AG04449 (cell line): Measurements from ENCODE around the gene PDZD2.

ENCODE experiments used
- CTCF ChIA-PET: fragments of 350-600 bp; formaldehyde crosslinking; extraction: SDS; loops from one replicate; lab custom pipeline; 2021; ENCODE audit warnings: antibody characterized with exemption; lab: Yijun Ruan, JAX
- POLR2A ChIA-PET: fragments of 400-600, 350-600 bp; formaldehyde crosslinking; extraction: SDS; loops from one replicate; lab custom pipeline; 2020; ENCODE audit warnings: antibody characterized with exemption, inconsistent platforms; lab: Yijun Ruan, JAX
- DNase-seq: peaks from one replicate; pipeline ENCODE4 v3.0.0-alpha.2; 2010; ENCODE audit warnings: low read depth, low spot score
- H3K4me3 ChIP-seq: 2 replicates; pipeline ENCODE4 v1.5.1; 2011; ENCODE audit warnings: low read depth, mild to moderate bottlenecking, control low read depth, low read length
- CTCF ChIP-seq: IDR thresholded peaks from one replicate; pipeline ENCODE4 v1.5.1; 2011; ENCODE audit warnings: mild to moderate bottlenecking, moderate library complexity, low read length, control low read depth, inconsistent platforms; ENCODE audit not compliant: insufficient read depth; ENCODE audit errors: missing control alignments

Gene PDZD2

DNA sequence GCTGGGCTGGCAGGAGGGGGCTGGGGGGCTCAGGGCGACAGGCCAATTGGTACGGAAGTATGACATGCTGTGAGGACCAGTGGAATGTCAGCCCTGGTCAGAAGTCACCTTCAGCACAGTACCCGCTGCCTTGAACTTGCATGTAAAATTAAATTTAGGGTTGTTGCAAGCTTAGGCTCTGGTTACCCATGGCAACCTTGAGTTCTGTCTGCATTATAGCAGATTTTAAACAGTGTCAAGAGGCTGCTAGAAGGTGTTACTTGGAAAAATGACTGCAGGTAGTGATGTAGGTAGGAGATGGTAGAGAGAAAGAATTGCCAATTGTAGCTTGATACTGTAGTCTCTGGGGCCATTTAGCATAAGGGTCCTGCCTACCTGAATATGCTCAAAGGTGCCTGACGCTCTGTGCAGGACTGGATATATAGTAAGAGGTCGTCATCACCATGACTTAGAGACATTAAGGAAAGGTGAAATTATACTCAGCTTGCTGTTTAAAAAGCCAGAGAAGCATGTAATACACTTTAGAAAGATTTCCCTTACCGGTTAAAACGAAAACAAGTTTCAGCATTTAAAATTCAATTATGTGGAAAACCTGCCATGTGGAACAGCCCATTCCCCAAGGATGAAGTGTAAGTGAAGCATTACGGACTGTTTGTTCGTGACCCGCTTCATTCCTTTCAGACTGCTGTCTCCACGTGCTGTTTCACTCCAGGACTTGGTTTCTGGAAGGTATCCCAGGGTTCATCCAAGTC lies 169.0 kb downstream of the PDZD2 start:
- POLR2A ChIA-PET, result no interaction called here
- no peak for TF ChIP-seq CTCF
- no peak for DNase-seq
- CTCF ChIA-PET, result interaction anchor here (0.7 to 3.3 kb wide), 5 partner anchors 13 to 285 kb away, joined by 3 to 38 read pairs (median 9); no protein-coding TSS in a partner anchor
- H3K4me3 ChIP-seq, result no peak overlapping the region

DNA sequence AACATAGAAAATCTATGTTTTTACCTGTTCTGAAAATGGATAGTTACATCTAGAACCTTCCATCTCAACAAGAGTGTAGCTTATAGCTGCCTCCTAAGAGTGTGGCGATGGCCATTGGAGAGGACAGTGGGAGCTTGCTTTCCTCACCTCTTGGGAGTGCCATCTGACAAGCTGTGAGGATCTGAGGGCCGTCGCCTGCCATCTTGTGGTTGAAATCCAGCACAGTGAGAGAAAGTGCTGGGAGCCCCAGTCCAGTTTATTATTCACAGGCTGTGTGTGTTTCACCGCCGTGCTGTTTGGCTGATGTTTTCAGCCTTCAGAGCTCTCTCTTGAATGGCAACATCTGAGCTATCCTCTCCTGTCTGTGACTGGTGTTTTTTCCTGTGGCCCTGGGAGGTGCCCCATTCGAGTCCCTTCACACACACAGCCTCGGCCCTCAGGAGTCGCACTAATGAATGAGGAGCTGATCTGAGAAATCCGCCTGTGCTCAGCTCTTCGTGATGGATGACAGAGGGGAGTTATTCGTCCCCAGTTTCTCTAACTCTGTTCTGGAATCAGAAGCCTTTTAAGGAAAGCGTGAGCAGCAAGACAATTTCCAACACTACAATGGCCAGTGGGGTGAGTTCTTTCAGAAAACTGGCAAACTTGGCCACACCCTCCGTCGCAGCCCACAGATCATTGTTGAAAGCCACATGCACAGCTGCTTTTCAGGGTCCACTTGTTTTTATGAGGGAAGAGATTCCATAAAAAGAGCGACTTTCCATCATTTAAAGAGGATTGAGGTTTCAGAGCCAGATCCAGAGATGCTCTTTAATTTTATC lies 170.3 kb downstream of the PDZD2 start:
- H3K4me3 ChIP-seq, result no peak overlapping the region
- ChIA-PET POLR2A (no interaction called here), CTCF (interaction anchor here (0.8 to 3.3 kb wide), 27 partner anchors 9 to 284 kb away, joined by 3 to 38 read pairs (median 5); no protein-coding TSS in a partner anchor)
- peak; percentile 5 for DNase-seq
- peak; percentile 77 for TF ChIP-seq CTCF

DNA sequence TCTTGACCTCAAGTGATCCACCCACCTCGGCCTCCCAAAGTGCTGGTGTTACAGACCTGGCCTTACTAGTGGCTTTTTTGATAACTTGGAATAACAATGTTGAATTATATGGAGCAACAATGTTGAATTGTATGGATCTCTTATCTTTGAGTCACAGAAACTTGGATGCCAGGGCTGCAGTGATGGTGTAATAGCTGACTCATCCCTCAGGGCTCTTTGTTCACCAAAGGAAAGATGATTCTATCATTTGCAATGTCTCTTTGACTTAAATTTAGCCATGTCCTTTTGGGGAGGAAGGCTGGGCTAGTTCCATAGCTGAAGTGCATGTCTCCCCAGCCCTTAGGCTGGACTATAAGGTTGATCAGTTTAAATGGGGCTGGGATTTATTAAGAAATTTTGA lies 172.3 kb downstream of the PDZD2 start:
- DNase-seq, result peak; percentile 59
- TF ChIP-seq CTCF, result no peak
- no peak overlapping the region for H3K4me3 ChIP-seq
- CTCF ChIA-PET, result interaction anchor here (0.8 to 2.0 kb wide), 4 partner anchors 13 to 266 kb away, joined by 3 to 13 read pairs (median 6); no protein-coding TSS in a partner anchor
- POLR2A ChIA-PET, result interaction anchor here (0.6 kb wide), 1 partner anchor 274 kb away, joined by 3 read pairs; no protein-coding TSS in a partner anchor

DNA sequence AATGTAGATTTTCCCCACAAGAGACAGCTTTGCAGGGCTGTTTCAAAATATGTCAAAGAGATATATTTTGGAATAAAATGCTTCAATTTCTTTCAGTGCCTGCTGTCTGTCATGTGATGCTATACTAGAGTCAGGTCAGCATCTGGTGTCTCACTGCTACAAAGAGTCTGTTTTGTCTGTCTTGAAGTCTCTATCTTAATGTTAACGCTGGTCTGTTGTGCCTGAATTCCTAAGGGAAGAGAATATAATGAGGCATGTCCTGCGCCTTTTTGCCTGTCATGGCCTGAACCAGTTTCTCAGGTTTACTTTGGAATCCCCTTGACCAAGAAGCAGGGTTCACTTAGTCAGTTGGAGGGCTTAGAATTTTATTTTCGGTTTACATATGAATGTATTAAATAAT lies 176.4 kb downstream of the PDZD2 start:
- no peak for DNase-seq
- TF ChIP-seq CTCF, result no peak
- H3K4me3 ChIP-seq, result no peak overlapping the region
- CTCF ChIA-PET, result no interaction called here
- POLR2A ChIA-PET, result no interaction called here

- H3K4me3 ChIP-seq, result no peak overlapping the region
- CTCF ChIA-PET, result interaction anchor here (1.1 to 3.6 kb wide), 3 partner anchors 9 to 257 kb away, joined by 3 to 17 read pairs (median 4); no protein-coding TSS in a partner anchor
- no peak for TF ChIP-seq CTCF
- POLR2A ChIA-PET, result no interaction called here
- no peak for DNase-seq
Observed at GRCh38 chr5:31819926-31820516, 181.1 kb downstream of the PDZD2 start.
